HCT116 (cell line): ENCODE results near the gene PROS1.

ENCODE experiments used
- CEBPB ChIP-seq: IDR thresholded peaks from 2 replicates; pipeline ENCODE4 v1.6.1; 2012; ENCODE audit warnings: low read depth
- CTCF ChIP-seq, 3 experiments: fragments of 200-600 bp in 1 of 3; sonication (generic) in 1 of 3; IDR thresholded peaks in 2 of 3; conservative IDR thresholded peaks in 1 of 3; 2 replicates each; pipeline ENCODE4 v1.5.1; 2012 to 2017; ENCODE audit warnings: low read depth in 2 of 3, low read length in 2 of 3, antibody characterized with exemption in 1 of 3, borderline replicate concordance in 1 of 3, control low read depth in 1 of 3, mild to moderate bottlenecking in 1 of 3, mixed read lengths in 1 of 3, mixed run types in 1 of 3, moderate library complexity in 1 of 3; ENCODE audit not compliant: insufficient read depth in 1 of 3
- EZH2 ChIP-seq: fragments of 200-600 bp; sonication (generic); IDR thresholded peaks from 2 replicates; pipeline ENCODE4 v1.6.1; 2017; ENCODE audit warnings: antibody characterized with exemption, mixed run types
- POLR2A ChIP-seq: IDR thresholded peaks from 2 replicates; pipeline ENCODE4 v1.7.0; 2011; ENCODE audit warnings: borderline replicate concordance; ENCODE audit not compliant: insufficient read depth, insufficient read length; ENCODE audit errors: extremely low read depth

DNA sequence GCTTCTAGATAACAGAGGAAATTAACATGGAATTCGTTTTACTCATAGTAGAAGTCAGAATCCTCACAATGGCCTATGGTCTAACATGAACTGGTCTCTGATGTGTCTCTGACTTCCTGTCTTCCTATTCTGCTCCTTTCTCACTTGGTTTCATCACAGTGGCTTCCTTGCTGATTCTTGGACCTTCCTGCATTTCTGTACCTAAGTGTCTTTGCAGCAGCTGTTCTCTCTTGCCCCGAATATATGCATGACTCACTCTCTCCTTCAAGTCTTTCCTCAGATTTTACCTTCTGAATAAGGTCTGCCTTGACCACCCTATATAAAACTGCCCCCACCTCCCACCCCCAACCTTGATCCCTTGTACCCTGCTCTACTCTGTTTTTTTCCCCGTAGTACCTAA is 20.4 kb upstream of the PROS1 start:
- TF ChIP-seq POLR2A (no peak), EZH2 (no peak), CEBPB (no peak), CTCF (IDR thresholded peaks at IDR 0.05 in 2 of 3, conservative IDR thresholded peaks at IDR 0.05 in 1 of 3; ENCODE audit: borderline replicate concordance in 1 of 3, insufficient read depth in 1 of 3, low read depth in 2 of 3, low read length in 2 of 3) (no peak)
